CD4-positive, alpha-beta T cell treated with Interleukin-15 for 1 hour (primary cell): ENCODE measurements around the gene LIN7A.
"Not testable (repeated sequence)": the region's sequence is repeated elsewhere in the genome, so short reads cannot be mapped to it uniquely, and the experiment has no call there.

Experiments used
- DNase-seq: peaks from one replicate; pipeline ENCODE4 v3.0.0-alpha.2; 2020

The LIN7A gene

GRCh38 chr12:80802652-80803400, 134.9 kb downstream of the LIN7A start:
- no peak for DNase-seq

GRCh38 chr12:80798281-80798680, 139.5 kb downstream of the LIN7A start:
- DNase-seq = no peak

GRCh38 chr12:80794551-80794950, 143.2 kb downstream of the LIN7A start:
- no peak for DNase-seq

GRCh38 chr12:80792861-80793260, 144.9 kb downstream of the LIN7A start:
- DNase-seq = no peak

- DNase-seq = no peak
Measured at GRCh38 chr12:80791863-80792262, 145.9 kb downstream of the LIN7A start.

GRCh38 chr12:80788407-80788806, 149.3 kb downstream of the LIN7A start:
- DNase-seq = not testable (repeated sequence)

GRCh38 chr12:80782963-80783470, 154.7 kb downstream of the LIN7A start:
- DNase-seq = not testable (repeated sequence)

GRCh38 chr12:80781313-80781712, 156.4 kb downstream of the LIN7A start:
- no peak for DNase-seq

- DNase-seq = no peak
Measured at GRCh38 chr12:80780746-80781145, 157.0 kb downstream of the LIN7A start.

GRCh38 chr12:80778005-80778541, 159.7 kb downstream of the LIN7A start:
- DNase-seq = no peak

GRCh38 chr12:80777587-80777986, 160.1 kb downstream of the LIN7A start:
- no peak for DNase-seq

- DNase-seq = no peak
Measured at GRCh38 chr12:80776706-80777105, 161.0 kb downstream of the LIN7A start.

- no peak for DNase-seq
Measured at GRCh38 chr12:80770958-80771357, 166.8 kb downstream of the LIN7A start.

GRCh38 chr12:80769553-80770140, 168.1 kb downstream of the LIN7A start:
- no peak for DNase-seq

GRCh38 chr12:80766897-80767296, 170.8 kb downstream of the LIN7A start:
- DNase-seq = no peak

- no peak for DNase-seq
Measured at GRCh38 chr12:80766210-80766609, 171.5 kb downstream of the LIN7A start.

GRCh38 chr12:80763874-80764273, 173.9 kb downstream of the LIN7A start:
- DNase-seq = no peak

- DNase-seq = no peak
Measured at GRCh38 chr12:80761838-80762237, 175.9 kb downstream of the LIN7A start.

GRCh38 chr12:80756875-80757274, 180.9 kb downstream of the LIN7A start:
- no peak for DNase-seq

GRCh38 chr12:80754274-80754673, 183.5 kb downstream of the LIN7A start:
- DNase-seq = no peak

- no peak for DNase-seq
Measured at GRCh38 chr12:80752464-80752863, 185.3 kb downstream of the LIN7A start.

GRCh38 chr12:80749456-80749855, 188.3 kb downstream of the LIN7A start:
- DNase-seq = no peak

GRCh38 chr12:80747800-80748199, 189.9 kb downstream of the LIN7A start:
- DNase-seq = no peak

GRCh38 chr12:80745851-80746505, 191.8 kb downstream of the LIN7A start:
- DNase-seq = no peak
